Stimulated activated CD4-positive, alpha-beta T cell treated with anti-CD3 and anti-CD28 coated beads, Interleukin-2, amount 100 ng/mL, for 24 hours (primary cell): ENCODE results near the gene C1RL.

Experiments
- DNase-seq, 2 donors: peaks; one replicate each; pipeline ENCODE4 v3.0.0-alpha.2; 2020

Gene C1RL

DNA sequence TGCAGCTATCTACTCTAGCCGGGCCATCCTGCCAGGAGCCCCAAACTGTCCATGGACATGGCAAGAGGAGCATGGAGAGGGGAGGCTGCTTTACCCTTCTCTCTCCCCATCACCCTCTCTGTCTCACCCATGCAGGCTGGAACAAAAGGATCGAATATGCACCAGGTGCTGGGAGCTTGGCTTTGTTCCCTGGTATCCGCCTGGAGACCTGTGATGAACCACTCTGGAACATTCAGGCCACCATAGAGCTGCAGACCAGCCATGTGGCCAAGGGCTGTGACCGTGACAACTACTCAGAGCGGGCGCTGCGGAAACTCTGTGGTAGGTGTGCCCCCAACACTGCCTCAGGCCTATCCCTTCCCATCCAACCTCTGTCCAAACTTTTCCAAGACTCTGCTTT, 27.1 kb upstream of the C1RL start:
- no peak for DNase-seq

DNA sequence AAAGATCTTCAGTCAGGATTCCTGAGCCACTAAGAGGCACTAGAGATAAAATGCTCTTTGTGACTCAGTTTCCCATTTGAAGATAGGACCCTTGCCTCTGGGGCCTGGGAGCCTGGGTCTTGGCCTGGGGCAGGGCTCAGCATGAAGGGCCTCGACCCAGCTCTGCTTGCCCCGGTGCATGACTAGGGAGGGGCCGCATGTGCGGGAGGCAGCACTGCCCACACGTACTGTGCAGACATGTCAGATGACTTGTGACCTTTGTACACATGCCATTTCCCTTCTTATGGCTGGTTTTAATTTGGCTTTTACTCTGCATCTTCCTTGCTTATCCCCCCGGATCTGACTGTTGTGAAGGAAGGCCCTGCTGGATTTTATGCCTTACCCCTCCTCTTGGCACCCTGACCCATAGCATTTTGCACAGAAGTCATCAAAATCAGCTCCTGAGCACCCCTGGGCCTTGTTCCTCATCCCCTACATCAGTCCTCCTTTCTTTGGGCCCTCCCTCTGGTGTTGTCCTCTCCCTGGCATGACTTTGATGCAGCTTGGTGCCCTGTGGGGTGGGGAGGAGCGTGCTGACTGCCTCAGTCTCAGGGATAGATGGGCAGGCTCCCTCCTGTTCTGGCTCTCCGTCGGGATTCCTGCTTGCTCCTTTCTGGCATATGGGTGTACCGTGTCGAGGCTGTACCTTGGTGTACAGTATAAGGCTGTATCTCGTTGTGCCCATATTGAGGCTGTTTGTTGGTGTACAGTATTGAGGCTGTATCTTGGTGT, 25.6 kb upstream of the C1RL start:
- DNase-seq = no peak

DNA sequence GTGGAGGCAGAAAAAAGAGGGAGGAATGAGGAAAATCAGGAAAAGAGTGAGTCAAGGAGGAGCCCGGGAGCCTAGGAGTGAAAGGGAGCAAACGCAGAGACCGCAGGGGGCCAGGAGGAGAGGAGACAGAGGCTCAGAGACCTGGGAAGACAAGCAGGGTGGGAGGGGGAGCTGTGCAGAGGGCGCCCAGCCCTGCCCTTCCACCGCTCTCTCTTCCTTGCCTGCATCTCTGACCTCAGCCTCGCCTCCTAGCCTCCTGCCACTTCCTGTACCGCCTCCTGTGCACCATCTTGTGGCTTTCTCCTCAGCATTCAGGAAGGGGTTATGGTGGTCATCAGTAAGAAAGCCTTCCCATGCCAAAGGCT, 22.5 kb upstream of the C1RL start:
- peak; percentile 26 to 31 for DNase-seq

DNA sequence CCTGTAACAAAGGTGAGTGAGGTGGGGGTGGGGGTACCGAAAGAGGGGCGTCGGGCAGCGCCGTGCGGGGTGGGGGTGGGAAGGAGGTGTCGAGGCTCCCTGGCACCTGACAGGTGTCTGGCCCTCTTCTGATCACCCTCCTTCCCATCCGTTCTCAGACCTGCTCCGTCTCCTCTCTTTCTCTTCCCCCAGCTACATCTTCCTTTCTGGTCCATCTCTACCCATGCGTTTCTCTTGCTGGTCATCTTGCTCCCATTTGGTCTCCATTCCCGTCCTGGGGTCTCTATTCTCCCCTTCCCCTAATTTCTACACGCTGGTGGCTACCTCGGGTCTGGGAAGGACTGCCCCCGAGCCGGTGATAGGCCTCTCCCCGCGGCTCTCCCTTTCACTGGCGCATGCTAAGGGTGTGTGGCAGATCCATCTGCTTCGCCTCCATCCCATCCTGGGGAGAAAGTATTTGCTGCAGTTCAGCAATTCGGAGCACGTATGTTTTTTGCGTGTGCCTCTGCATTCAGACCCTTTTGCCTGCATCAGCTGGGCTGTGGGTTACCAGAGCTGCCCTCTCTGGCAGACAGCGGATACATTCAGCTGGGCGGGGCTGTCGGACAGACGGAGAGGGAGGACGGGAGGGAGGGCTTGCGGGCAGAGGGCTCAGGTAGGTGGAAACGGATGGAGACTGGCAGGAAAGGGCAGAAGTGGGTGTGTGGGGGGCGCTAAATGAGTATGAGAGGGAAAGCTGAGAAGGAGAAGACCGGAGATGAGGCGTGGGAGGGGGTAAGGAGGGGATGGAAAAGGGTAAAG, 21.9 kb upstream of the C1RL start:
- peak; percentile 52 to 64 for DNase-seq

- DNase-seq = peak; percentile 83 to 86
These were observed 21.1 kb upstream of the C1RL start, which contains the start of gene CLSTN3 for GRCh38 chr12:7129872-7130691. Gene CLSTN3, plus strand, starts transcription at chr12:7130371. Its CDS starts 278 bp downstream, at chr12:7130649.

GRCh38 chr12:7129287-7129871, 20.4 kb upstream of the C1RL start:
- DNase-seq = peak; percentile 19 to 21

DNA sequence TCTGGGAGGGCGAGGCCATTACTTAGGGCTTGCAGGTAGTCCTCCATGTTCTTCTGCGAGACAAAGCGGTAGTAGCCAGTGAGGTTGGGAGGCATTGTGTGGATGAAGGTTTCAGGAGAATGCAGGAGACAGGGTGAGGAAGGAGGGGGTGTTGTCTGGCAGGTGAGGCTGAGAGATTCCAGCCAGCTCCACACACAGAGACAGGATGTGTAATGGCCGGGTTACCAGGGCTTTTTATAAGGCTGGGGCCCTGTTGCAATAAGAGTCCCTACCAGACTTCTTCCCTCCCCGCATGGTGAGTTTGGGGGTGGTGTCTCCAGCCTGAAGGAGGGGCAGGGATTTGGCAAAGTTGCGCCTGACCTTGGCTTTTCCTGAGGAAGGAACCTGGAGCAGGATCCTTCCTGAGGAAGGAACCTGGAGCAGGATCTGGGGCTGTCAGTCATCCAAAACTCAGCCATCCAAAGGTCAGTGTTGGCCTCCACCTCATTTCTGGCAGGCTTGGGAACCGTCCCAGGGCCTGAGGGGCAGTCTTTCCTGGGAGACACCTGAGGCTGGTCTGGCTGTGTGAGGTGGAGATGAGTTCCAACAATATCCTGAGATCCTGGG, 19.8 kb upstream of the C1RL start, which contains the start of gene RBP5:
TSS of gene RBP5 (minus strand) at position 209 of the 606 bp plus-strand sequence. CDS start at position 95, 114 bp downstream.
- no peak for DNase-seq

GRCh38 chr12:7127916-7128626, 19.1 kb upstream of the C1RL start:
- DNase-seq = no peak

DNA sequence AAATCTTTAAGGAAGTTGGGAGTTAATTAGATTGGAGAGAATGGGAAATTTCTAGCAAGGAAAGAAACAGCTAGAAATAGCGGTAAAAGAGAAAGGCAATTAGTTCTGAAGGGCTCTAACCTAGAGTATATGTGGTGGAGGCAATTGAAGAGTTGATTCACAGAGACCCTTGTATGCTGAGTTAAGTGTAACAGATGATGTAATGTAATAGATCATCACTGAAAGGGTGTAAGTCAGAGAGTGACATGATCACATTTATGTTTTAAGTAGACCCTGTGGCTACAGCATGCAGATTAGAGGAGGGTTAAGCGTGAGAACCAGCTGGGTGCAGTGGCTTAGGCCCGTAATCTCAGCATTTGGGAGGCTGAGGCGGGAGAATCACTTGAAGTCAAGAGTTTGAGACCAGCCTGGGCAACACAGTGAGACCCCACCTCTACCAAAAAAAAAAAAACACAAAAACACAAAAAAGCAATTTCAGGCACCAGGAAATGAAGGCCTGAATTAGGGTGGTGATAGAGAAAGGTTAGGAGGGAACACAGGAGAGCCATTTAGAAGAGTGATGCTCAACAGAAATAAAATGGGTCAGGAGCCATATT, 16.7 kb upstream of the C1RL start:
- no peak for DNase-seq

GRCh38 chr12:7123806-7124522, 14.9 kb upstream of the C1RL start:
- DNase-seq = no peak

- no peak for DNase-seq
These were observed 14.1 kb upstream of the C1RL start for GRCh38 chr12:7122811-7123769.

- no peak for DNase-seq
These were observed 12.3 kb upstream of the C1RL start for GRCh38 chr12:7121324-7121723.

DNA sequence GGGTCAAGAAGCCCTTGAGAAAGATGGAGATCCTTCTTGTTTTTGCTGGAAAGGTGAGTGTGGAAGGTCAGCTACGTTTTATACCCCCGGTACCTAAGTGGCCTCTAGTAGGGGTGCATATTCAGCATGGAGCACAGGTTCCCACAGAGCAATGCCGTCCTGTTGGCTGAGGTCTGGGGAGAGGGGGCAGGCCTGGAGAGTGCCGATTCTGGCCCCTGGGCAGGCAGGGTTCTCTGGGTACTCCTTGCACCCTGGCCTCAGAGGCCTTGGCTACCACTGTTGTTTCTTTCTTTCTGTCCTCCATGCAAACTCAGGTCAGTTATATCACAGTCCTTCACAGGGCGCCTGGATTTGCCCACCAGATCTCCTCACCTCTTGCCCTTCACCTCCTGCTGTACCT, 11.2 kb upstream of the C1RL start:
- DNase-seq = no peak

DNA sequence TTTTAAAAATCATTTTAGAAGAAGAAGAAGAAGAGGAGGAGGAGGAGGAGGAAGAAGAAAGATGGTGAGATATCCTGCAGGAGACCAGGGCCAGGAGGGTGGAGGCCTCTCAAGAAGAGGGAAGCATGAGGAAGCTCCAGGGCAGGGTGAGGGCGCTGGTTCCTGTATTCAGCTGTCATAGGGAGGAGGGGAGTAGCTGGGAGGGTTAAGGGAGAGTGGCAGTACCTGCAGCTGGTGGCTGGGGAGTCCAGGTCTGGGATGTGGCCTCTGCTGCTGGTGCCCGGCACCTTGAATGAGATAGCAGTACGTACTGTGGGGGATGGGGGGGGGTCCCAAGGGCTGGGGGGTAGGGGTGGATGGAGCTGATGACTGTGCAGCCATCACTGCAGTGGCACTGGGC, 9.9 kb upstream of the C1RL start:
- DNase-seq = no peak

GRCh38 chr12:7117670-7118069, 8.7 kb upstream of the C1RL start:
- no peak for DNase-seq

DNA sequence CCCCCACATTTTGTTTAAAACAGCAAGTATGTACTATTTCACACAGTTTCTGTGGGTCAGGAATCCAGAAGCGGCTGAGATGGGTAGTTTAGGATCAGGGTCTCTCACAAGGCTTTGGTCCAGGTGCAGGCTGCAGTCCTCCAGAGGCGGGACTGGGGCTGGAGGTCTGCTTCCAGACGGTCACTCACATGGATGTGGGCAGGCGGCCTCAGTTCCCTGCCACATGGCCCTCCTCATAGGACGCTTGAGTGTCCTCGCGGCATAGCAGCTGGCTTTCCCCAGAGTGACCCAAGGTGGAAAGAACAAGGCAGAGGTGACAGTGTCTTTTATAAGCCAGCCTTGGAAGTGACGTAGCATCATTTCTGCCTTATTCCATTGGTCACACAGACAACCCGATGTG, 7.9 kb upstream of the C1RL start:
- no peak for DNase-seq

- no peak for DNase-seq
These were observed 7.2 kb upstream of the C1RL start for GRCh38 chr12:7116196-7116595.

GRCh38 chr12:7114851-7115250, 5.8 kb upstream of the C1RL start:
- DNase-seq = no peak

DNA sequence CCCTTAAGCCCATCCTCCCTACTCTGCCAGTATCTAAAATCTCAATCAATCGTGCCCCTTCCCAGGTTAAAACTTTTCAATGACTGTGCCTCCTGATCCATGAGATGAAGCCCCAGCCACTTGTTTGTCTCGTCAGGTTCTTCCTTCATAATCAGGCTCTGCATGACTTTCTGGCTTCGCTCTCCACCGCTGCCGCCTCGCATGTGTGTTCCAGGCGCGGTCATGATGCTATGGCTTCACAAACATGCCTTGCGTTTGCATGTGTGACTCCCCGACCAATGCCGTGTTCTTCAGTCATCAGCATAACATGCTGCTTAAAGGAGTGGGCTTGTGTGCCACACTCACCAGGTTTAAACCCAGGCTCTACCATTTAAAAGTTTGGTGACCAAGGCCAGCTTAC, 5.0 kb upstream of the C1RL start:
- no peak for DNase-seq
